Mammary epithelial cell (primary cell): ENCODE measurements around the gene ANKRD29.

Experiments used
- CTCF ChIP-seq, 2 donors: IDR thresholded peaks in 1 of 2; conservative IDR thresholded peaks in 1 of 2; 2 replicates each; pipeline ENCODE4 v1.5.1; 2011 to 2012; ENCODE audit warnings: inconsistent platforms in 2 of 2, low read length in 2 of 2, mild to moderate bottlenecking in 2 of 2, control low read depth in 1 of 2, low read depth in 1 of 2; ENCODE audit not compliant: insufficient read depth in 1 of 2; ENCODE audit errors: extremely low read depth in 1 of 2
- EZH2 ChIP-seq: IDR thresholded peaks from 2 replicates; pipeline ENCODE4 v1.6.1; 2012; ENCODE audit warnings: low read length, inconsistent platforms, borderline replicate concordance

- TF ChIP-seq EZH2 (no peak), CTCF (conservative IDR thresholded peaks at IDR 0.05 in 1 of 2, IDR thresholded peaks at IDR 0.05 in 1 of 2; ENCODE audit: extremely low read depth in 1 of 2, insufficient read depth in 1 of 2, low read depth in 1 of 2, low read length in 2 of 2) (no peak)
Measured at GRCh38 chr18:23682472-23682871, 19.8 kb upstream of the ANKRD29 start.
